Activated T-helper 1 cell treated with anti-CD3 and anti-CD28 coated beads, Interleukin-2, amount 50 U/mL, for 16 hours (primary cell): ENCODE results near the gene KCNIP1.

Experiments
- DNase-seq, 2 donors: peaks; one replicate each; pipeline ENCODE4 v3.0.0-alpha.2; 2020; ENCODE audit warnings: low read depth in 1 of 2, low spot score in 1 of 2

The KCNIP1 gene

DNA sequence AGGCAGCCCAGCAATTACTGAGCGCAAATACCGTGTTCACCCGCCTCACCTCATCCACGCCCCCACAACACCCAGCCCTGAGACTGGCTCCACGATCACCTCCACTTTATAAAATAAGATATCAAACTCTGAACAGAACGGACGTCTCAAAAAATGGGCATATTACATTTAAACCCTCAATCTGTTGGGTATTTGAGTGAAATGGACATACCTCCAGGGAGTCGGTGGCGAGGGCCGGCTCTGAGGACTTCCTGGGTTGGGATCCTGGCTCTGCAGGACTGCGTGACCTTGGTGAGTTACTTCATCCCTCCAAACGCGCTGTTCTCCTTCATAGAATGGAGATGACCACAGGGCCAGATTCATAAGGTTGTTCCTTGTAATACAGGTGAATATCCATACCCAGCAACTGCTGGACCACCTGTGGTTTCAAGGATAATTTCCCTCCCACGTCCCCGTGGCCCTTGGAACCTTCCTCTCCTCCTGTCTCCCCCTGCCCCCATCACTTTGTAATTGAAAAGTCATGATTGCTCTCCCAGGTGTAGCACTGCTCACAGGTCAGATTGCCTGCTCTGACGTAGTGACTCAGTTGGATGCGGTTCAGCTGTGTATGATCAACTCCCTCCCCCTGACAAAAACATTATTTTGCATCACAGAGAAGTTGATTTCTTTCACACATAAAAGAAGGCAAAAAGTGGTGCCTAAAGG is 135.6 kb downstream of the KCNIP1 start:
- DNase-seq, result no peak

DNA sequence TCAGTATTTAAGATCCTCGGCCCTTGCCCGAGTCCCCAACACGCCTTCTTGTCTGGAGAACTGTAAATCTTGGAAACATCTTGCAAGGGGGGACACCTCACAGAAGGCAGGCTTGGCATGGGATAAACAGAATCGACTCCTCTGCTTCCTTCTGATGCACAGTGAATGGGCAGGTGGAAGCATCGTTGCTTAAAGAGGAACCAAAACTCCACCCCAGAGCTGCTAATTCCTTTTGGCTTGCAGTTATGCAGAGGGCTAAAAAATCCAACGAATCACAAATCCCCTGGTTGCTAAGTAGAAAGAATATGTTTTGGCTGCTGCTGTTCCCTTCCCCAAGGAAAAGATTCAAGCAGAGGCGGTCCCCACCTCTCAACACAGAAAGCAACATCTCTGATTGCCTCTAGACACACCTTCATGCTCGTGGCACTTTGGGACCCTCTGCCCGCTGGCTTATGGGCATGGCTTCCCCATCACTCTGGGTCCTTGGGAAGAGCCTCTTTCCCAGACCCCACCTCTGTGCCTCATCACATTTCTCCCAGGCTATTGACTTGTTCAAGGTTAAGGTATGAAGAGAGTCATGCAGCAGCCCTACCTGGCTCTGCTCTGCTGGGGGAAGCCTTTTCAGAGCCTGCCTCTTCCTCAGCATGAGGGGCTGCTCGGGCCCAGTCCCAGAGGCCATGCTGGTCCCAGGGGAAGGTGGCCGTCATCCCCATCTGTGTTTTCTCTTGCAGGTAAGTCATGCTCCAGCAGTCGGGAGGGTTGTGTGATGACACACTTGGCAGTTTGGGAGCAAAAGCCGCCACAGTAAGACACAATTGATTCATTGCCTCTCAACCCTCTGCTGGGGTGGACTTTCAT is 137.1 kb downstream of the KCNIP1 start:
- no peak for DNase-seq

DNA sequence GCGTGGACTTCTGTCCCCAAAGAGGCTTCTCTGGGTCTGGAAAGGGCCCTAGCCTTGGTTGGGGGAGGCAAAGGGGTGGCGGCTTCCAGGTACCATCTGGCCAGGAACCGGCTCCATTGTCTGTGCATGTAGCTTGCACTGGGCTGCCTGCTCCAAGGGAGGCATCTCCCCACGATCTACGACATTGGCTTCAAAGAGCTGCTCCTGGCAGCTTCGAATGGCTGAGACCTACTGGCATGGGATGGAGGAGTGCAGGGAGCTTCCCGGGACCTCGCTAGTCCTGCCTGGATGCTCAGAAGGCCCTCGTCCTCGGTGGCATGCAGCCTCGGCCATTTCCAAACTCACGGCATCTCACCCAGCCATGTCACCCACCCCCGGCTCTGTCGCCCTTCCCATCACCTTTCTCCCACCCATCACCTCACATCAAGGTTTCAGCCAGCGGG is 137.8 kb downstream of the KCNIP1 start:
- no peak for DNase-seq

DNA sequence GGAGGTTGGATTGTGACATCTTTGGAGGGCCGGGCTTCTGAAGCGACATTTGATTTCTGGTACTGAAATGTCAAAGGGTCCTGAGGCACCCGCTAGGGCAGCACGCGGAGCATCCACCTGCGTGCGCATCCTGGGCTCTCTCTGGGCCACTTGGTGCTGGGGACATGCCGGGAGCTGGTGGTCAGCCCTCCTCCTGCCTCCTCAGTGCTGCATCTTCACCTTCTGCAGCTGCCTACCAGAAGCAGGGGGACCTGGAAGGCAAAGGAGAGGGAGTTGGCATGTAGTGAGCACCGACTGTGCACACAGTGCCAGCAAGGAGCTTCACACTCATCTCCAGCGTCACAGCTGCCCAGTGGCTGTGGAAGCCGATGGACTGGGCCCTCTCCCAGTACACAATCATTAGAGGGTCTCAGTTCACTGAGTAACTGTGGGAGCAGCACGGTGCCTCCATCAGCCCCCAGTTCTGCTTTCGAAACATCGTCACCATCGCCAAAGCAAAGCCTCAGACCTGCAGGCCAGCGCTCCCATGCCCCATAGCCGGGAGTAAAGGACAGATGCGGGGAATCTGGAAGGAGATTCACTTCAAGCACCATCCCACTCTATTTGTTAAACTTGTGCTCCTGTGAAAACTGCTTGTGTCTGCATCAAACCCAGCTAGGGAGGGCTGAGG is 138.4 kb downstream of the KCNIP1 start:
- no peak for DNase-seq

DNA sequence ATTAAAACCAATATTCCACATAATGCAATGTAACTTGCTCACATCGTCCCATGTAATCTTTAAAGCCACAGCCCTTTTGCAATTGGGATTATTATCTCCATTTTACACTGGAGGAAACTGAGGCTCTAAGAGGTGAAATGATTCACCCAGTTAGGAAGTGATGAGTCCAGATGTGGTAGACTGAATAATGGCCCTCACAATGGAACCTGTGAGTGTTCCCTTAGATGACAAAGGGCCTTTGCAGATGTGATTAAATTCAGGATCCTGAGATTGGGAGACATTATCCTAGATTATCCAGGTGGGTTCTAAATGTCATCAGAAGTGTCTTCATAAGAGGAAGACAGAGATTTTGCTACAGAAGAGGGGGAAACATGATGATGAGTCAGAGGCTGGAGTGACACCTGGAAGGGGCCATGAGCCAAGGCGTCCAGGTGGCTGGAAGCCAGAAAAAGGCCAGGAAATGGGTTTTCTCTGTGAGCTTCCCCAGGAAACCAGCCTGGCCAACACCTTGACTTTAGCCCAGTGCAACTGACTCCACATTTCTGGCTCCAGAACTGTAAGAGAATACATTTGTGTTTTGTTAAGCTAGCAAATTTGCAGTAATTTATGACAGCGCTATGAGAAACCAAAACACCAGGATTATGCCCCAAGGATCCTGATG is 139.1 kb downstream of the KCNIP1 start:
- no peak for DNase-seq

DNA sequence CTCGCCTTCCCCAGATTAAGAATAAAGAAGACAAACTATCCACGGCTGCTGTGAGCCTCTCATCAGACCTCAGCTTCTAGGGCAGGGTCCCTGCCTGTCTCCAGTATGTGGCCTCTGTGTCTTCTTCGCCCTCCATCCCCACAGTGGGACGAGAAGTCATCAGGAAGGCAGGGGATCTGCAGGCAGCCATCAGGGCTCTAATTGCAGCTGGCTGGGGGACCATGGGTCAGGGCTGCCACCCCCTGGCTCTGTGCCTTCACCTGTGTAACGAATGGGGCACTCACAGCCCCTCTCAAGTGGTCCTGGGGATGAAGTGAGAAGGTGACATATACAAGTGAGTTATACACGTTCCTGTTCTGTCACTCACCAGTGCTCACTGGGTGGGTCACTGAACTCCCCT is 139.8 kb downstream of the KCNIP1 start:
- DNase-seq, result no peak

DNA sequence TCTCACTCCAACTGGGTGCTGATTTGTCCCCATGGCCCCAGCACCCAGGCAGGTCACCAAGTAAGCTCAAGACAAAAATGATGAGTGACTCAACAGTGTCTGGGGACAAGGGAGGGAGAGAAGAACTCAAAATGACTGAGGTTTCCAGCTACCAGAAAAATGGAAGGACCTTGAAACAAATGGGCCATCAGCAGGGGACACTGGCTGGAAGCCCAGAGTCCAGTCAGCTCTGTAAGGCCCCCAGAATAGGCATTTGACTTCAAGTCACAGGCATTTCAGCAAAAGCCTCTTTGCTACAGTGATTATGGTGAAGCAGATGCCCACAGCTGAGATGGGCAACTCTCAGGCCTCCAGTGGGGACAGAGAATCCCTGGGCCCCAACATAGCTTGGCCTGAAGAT is 140.7 kb downstream of the KCNIP1 start:
- no peak for DNase-seq

DNA sequence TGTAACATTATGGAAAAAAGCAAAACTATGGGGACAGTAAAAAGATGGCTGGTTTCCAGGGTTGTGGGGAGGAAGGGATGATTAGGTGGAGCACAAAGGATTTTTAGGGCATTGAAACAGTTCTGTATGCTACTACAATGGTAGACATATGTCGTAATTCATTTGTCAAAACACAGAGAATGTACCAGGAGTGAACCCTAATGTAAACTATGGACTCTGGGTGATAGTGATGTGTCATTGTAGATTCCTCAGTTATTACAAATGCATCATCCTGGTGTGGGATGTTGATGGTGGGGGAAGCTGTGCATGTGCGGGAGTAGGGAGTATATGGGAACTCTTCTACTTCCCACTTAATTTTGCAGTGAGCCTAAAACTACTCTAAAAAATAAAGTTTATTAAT is 144.7 kb downstream of the KCNIP1 start:
- no peak for DNase-seq

DNA sequence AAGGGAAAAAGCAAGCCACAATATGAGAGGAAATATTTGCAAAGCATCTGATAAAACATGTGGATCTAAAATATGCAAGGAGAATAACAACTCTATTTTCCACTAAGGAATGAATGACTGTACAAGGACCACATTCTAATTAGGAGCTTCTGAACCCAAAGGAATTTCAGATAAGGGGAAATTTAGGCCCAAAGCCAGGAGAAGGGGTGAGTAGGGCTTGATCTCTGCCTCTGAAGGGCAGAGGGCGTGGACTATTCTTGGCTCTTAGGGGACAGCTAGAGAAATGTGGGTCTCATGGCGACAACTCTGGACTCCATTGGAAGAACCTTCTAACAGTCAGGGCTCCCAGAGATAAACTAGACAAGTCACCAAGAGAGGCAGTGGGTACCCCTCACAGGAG is 147.0 kb downstream of the KCNIP1 start:
- DNase-seq, result no peak

DNA sequence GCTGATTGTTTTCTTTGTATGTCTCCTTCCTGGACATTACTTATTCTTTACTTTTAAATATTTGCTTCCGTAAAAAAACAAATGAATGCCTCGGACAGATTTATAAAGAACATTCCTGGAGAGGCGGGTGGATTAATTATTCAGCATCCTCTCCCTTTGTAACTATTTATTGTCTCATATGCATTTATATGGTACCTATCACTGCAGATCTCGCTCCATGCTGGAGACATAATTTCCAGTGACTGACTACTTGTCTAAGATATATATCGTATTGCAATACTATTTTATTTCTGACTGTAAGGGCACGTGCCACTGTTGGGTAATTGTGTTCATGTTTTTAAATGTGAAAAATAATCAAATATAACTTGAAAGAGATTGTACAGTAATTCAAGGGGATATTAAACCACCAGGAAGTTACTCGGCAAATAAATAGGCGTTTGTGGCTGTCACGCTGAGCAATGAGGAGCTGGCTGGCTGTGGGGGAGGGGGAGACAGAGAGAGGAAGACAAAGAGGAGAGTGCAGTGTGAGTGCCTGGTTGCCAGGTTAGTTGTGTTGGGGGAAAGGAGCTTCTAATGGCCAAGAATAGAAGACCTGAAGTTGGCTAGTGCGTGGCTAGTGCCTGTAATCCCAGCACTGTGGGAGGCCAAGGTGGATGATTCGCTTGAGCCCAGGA is 147.9 kb downstream of the KCNIP1 start:
- no peak for DNase-seq

DNA sequence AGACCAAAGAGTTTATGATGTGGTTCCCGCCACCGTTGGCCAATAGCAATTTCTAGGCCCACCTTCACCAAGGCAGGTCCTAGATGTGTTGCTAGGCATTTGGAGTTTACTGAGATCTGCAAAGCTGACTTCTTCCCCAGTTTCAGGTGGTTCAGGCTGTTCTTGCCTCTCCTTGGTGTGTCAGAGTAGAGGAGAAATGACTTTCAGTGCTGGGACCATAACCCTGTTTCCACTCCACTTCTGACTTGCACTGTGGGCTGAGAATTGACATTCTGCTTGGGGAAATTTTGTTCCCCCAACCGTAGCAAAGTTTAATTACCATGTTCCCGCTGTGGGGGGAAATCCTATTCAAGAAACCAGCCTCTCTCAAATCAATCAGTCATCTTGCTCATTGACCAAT is 151.7 kb downstream of the KCNIP1 start:
- no peak for DNase-seq

DNA sequence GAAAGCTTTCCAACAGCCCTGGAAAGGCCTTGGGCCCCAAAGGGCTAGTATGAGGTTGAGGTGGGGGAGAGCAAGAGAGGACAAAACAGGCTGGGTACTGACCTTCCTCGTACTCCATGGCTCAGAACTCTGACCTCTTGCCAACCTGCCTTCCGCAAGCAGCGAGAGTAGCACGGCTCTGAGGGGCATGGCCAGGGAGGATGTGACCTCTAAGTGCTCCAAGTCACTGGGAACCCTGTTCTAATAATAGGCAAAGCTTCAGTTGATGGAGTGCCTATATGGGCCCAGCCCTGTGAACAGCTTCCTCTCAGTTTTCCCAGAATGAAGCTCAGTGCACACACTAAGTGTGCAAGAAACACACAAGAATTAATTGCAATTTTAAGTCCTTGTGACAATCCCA is 152.1 kb downstream of the KCNIP1 start:
- DNase-seq, result no peak

DNA sequence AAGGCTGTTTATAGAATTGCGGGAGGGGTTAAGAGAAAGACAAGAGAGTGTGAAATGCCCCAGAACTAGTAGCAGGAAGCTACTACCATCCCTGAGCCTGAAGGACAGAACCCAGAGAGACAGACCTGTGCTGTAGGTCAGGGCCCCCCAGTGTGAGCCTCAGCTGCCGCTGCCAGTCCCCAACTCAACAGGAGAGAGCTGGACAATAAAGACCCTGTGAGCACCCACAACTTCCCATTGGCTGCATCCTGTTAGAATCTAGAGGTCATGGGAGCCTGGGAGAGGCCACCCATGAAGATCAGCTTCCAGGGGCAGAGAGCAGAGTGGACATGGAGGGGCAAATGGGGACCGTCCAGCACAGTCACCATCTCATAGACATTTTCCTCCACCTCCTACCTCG is 152.5 kb downstream of the KCNIP1 start:
- DNase-seq, result no peak

DNA sequence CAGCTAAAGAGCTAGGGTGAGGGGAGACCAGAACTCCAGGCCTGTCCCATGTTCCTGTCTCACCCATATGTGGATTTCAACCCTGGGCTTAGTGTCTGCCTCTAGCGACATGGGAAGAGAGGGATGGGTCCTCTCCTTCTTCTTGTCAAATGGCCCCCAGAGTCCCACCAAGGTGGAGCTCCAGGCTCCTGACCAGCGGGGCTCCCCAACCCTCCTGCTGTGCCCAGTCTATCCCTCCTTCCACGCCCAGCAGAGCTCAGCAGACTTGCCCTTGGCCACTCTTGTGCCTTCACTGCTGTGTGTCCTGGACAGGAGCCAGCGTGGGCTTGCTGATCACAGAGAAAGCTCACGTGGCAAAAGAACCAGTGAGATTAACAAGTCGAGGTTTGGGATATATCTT is 156.7 kb downstream of the KCNIP1 start:
- no peak for DNase-seq

DNA sequence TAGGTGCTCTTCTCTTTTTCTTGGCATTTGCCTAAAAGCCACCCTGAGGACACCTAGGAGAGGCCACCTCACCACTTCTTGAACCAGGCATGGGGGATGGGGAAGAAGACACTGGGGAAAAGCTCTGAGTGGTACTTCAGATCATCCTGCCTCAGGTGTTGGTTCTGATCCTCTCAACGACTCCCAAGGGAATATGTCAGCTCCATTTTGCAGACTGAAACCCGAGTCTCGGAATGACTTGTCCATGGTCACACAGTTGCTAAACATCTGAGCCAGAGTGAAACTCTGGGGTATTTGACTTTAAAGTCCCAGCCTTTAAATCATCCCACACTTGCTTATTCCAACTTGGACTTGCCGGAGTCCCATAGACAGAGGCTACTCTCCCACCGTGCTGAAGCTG is 159.1 kb downstream of the KCNIP1 start:
- no peak for DNase-seq

DNA sequence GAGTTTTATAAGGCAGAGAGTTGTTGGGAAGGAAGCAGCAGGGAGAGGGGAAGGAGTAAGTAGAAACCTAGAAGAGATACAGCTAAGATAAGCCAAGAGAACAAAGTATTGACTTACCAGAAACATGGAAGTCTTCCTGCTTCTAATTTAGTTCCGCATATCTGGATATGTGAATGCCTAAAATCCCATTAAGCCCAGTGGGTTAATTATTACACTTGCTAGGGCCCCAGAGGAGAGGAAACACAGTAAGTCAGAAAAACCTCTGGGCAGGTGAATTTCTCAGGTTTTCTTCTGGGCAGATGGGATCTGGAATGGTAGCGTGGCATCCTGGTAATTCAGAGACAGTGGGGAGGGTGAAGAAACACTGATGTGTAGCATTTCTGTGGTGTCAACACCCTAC is 175.0 kb downstream of the KCNIP1 start:
- no peak for DNase-seq

DNA sequence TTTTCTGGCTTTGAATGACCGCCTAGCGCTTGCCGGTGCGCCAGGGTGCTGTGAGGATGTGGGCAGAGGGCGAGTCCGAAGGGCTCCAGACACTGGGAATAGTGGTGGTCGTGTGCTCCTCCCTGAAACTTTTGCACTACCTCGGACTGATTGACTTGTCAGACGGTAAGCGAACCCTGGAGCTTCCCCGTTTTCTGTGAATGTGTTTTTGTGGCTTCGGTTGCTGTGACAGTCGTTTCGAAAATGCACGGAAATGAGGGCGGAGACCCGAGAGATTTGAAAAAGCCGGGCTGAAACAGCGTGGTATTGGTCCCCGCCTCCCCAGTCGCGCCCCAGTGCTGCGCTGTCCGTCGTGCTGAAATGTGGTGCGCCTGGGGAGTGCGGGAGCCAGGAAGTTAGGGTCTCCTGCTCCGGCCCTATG is 177.2 kb downstream of the KCNIP1 start:
- no peak for DNase-seq

DNA sequence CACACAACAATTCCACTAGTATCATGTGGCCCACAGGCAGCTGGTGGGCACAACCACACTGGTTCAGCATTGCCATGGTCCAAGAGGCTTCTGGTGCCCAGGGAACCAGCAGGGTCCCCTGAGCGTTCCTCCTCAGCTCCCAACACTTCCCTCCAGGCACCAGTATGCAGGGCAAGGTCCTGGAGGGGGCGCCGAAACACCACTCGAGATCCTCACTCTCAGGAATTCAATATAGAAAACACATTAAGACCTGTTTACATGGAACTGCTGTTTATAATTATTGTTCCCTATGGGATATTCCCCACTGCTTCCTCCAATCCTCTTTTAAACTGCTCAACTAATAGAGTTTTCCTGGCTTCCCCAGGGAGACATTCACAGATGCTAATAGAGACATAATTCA is 187.8 kb downstream of the KCNIP1 start:
- no peak for DNase-seq

DNA sequence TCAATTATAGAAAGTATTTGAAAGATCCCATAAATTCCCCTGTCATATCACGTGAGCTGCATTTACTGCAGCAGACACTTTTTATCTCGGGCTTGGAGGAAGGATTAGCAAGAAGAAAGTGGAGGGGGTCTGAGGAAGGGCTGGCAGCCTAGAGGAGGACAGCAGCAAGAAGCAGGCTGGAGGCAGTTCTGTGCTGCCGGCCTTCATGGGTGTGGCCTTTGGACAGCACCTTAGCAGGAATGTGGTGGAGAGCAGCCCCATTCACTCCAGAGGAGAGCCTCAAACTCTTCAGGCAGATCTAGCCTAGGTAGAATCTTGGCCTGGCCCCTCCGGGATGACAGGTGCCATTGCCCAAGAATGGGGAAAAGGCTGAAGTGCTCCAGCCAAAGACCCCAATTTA is 189.9 kb downstream of the KCNIP1 start:
- no peak for DNase-seq

DNA sequence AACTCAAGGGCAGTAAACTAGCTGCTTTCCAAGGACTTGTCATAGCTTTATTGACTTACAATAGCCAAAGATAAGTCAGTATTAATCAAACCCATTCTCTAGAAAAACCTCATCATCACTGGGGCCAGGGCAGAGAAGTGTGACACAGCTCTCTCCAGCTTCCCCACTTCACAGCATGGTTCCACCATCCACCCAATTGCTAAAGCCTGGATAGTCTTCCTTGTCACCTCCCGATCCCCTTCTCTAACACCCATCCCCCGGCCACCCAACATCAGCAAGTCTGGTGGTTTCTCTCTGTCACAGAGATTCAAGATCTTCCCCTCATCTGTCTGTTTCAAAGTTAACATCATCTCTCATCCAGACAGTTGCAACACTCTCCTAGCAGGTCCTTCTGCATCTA is 191.1 kb downstream of the KCNIP1 start:
- no peak for DNase-seq

DNA sequence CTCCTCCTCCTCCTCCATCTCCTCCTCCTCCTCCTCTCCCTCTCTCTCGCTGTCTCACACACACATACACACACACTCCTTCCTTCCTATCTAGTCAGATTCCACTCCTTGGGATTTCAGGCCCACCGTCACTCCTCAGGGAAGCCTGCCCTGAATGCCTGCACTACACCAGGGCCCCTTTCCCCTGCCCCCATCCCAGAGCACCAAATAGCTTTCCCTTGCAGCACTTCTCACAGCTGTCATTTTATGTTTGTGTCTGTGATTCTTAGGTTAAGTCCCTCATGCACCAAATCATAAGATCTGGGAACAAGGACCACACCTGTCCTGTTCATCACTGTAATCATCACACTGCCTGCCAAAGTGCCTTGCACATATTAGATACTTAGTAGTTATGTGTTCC is 193.2 kb downstream of the KCNIP1 start:
- DNase-seq, result no peak
